Activated T-helper 1 cell treated with Interleukin-2 at 50 U/mL for 16 hours (primary cell): ENCODE results near the gene CCDC182.

Source experiments
- DNase-seq: peaks from one replicate; pipeline ENCODE4 v3.0.0-alpha.2; 2020; ENCODE audit warnings: low read depth

The CCDC182 gene

GRCh38 chr17:57697891-57698711 is 47.0 kb downstream of the CCDC182 start:
- DNase-seq = no peak

DNA sequence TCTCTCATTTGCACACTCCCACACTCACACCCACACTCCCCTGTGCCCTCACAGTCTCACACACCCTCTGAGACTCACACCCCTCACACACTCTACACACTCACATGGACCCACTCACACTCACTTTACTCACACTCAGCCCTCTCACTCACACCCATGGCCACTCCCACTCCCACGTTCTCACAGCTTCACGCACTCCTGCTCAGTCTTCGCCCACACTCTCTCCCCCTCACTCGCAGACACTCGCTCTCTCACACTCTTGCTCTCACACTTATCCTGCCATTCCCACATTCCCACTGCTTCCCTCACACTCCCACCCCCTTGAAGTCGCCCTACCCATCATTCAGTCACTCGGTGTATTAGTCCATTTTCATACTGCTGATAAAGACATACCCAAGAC is 47.9 kb downstream of the CCDC182 start:
- no peak for DNase-seq

GRCh38 chr17:57696050-57696449 is 49.0 kb downstream of the CCDC182 start:
- no peak for DNase-seq
